Suppressor macrophage treated with lipopolysaccharide for 4 hours (primary cell): ENCODE results near the gene GLRX3.

ENCODE experiments used
- DNase-seq: peaks from one replicate; pipeline ENCODE4 v3.0.0-alpha.2; 2020

GLRX3 gene

DNA sequence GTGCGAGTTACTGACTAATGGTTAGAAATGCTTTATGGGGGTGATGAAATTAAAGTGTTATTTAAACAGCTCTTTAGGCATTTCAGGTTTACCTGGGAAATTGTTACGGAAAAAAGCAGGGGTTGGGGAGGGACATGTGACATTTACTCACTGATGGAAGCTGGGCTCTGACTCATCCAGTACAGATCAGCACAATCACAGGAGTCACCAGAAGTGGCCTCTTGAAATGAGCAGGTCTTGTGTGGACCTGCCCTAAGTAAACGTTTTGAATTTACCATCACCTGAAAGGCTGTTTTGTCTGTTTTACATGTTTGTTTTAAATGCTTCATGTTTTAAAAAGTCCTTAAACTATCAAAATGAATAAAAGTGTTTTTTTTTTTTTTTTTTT, 2.3 kb downstream of the GLRX3 start:
- peak; percentile 58 for DNase-seq

DNA sequence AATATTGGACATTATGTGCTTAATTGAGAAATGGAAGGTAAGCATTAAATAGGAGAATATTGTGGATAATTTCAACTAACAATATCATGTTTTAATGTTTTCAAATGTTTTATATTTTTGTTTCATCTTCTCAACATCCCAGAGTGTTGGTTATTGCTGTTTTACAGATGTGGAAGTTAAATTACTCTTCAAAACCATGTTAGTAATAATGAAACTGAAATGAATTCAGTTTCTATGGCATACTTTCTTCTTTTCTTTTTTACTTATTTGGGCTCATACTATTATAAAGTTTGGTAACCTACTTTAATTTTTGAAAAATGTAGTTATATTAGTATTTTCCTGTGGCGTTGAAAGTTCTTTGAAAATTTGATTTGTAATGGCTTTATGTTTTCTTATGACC, 4.2 kb downstream of the GLRX3 start:
- peak; percentile 53 for DNase-seq

- DNase-seq = no peak
Measured at GRCh38 chr10:130141038-130141437, 4.8 kb downstream of the GLRX3 start.

DNA sequence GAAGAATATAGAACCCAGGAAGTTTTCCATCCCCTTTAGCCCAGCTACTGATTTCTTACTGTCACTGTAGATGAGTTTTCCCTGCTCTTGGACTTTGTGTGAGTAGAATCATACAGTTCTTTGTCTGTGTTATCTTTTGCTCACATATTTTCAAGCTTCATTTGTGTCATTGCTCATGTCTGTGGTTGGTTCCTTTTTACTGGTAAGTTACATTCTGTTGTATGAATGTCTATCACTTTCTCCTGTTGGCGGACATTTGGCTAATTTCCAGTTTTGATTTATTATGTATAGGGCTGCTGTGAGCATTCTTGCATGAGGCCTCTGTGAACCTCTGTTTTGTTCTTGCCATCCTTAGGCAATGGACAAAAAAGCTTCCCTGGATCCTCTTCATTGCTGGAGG, 5.3 kb downstream of the GLRX3 start:
- peak; percentile 15 for DNase-seq

GRCh38 chr10:130141878-130142277, 5.7 kb downstream of the GLRX3 start:
- no peak for DNase-seq

GRCh38 chr10:130146042-130146441, 9.9 kb downstream of the GLRX3 start:
- DNase-seq = no peak

DNA sequence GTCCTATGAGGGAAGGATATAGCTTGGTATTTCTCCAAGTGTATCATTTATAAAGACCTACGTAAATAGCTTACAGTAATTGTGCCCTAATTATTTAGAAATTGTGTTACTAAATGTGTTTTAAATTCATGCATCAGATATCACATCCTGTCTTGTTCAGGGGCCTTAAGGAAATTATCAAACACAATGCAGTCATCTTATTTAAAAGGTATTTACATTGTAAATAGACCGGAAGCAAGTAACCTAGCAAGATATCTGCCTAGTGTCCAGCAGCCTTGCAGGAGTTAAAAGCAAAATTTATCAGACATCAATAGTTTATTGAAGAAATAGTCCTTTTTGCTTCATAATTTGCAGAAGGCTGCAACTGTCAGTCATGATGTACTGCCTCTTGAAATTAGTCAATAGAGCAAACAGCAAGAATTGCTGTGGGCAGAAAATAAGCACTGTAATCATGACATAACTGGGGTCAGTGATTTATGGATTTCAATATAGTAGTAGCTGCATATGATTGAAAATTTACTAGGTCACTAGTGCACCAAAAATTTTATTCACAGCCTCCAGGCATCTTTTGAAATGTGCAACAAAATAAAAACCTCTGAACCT, 23.1 kb downstream of the GLRX3 start:
- DNase-seq = no peak

DNA sequence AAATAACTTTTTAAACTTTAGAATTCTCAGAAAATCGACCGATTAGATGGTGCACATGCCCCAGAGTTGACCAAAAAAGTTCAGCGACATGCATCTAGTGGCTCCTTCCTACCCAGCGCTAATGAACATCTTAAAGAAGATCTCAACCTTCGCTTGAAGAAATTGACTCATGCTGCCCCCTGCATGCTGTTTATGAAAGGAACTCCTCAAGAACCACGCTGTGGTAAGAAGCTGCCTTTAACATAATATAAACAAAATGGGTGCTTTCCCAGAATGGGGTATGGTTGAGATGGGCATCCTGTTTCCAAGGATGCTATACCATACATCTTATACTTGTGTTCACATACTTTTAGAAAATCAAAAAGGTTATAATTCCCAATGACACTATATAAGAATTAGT, 24.6 kb downstream of the GLRX3 start:
- DNase-seq = no peak

DNA sequence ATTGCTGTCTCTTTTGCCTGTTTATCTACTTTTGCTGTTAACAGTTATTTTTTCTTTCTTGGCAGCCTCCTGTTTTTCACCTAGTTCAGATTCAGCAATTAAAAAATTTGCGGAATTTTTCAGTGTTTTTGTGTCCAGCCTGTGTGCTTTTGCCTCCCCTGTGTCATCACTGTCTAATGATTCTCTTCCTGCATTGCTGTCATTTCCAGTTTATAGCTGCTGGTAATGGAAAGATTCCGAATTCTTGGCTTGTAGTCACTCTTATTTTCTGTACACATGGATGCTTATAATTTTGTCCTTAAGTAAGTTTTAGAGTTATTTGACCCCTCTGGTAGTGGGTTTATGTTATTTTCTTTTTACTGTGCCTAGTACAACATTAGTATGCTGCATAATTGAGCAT, 25.1 kb downstream of the GLRX3 start:
- DNase-seq = no peak

DNA sequence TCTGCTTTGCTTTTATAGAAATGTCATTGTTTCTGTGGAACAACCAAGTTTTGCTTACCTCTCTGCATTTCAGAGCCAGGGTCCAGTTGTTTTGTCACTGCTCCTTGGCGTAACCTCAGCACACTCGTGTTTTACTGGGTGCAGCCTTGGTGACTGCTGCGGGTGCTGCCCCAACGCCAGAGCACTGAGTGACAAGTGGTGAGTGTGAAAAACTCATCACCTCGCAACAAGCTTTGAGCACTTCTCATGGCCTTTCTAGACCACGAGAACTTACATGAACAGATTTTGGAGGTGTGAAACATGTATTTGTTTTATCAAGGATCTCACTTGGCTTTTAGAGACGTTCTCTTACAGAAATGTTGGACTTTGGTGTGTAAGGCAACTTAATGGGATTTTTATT, 31.0 kb downstream of the GLRX3 start:
- DNase-seq = no peak

DNA sequence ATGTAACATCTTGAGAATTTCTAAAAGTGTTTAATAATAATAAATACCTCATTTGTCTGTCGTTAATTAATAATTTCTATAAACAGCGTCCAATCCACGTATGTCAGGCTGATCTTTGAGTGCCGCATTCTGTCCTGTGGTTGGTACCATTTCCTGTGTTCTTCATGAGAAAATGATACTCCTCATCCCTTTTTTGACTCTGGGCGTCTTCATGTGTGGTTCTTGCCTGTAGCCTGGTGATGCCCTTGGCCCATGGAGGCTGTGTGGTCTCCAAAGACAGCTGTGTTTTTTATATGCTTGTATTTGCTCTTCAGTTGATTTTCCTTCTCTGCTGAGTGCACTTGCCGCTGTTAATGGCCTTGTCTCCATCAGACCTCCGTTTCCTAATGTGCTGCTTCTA, 31.5 kb downstream of the GLRX3 start:
- no peak for DNase-seq

GRCh38 chr10:130169136-130169859, 33.1 kb downstream of the GLRX3 start:
- DNase-seq = no peak

DNA sequence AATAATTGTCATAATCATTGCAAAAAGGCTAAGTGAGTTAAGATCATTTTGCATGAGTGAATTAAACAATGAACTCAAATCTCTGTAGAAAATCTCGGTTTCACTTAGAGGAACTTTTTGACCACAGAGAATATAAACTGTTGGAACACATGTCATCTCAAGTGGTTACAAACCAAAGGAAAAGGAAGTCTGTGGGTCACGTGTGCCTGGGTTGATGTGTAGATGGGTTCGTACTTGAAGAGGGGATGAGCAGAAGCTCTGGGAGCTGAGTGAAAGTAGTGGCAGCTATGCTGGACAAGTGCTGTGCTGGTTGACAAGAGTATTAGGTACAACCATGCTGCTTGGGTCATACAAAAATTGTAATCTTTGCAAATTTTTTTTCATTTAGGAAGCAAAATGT, 35.0 kb downstream of the GLRX3 start:
- DNase-seq = peak; percentile 14

DNA sequence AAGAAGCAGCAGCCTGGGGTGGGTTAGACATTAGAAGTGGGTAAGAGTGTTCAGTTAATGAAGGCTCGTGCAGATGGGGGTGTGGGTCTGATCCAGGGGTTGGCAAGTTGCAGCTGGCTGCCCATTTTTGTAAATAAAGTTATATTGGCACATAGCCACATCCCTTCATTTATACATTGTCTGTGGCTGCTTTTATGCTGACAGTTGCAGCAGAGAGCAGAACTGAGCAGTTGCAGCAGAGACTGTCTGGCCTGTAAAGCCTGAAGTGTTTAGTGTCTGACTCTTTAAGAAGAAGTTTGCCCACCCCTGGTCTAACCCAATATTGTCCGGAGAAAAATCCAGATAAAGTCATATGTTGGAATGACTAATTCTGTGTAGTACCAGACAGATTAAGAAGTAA, 38.1 kb downstream of the GLRX3 start:
- DNase-seq = no peak

GRCh38 chr10:130175074-130175473, 38.9 kb downstream of the GLRX3 start:
- no peak for DNase-seq

DNA sequence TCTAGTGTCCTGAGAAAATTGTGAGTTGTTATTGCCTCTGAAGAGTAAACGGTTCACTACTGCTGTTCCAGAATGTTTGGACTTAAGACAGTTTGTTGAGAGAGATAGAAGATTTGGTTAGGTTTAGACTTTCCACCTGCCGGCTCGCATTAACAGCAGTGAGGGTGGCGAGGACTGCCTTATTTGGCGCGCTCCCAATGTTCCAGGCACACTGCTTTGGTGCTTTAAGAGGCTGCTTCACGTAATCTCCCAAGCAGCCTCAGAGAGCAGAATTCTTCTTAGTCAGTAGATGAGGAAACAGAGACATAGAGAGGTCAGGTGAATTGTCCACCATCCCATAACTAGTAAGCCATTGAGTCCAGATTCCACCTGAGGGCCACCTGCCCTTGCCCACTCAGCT, 41.1 kb downstream of the GLRX3 start:
- no peak for DNase-seq

GRCh38 chr10:130179640-130180039, 43.4 kb downstream of the GLRX3 start:
- DNase-seq = peak; percentile 32

GRCh38 chr10:130180416-130180815, 44.2 kb downstream of the GLRX3 start:
- DNase-seq = no peak

- DNase-seq = no peak
Measured at GRCh38 chr10:130181858-130182257, 45.7 kb downstream of the GLRX3 start.

DNA sequence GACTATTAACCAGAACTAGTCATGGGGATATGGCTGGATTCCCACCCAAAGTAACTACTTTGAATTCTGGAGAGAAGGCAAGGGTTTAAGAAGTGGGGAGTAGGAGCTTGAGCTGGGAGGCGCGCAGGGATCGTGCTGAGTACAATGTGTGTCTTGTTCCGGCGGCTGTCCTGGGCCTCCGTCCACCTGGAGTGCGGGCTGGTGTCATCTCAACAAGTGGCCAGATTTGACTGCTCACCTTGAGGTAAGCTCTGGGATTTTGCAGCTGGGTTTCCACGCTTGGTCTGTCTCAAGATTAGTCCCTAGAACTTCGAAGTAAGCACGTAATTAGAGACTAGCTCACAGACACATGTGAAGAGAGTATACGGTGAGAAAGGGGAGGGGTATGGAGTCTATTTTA, 49.4 kb downstream of the GLRX3 start:
- no peak for DNase-seq

DNA sequence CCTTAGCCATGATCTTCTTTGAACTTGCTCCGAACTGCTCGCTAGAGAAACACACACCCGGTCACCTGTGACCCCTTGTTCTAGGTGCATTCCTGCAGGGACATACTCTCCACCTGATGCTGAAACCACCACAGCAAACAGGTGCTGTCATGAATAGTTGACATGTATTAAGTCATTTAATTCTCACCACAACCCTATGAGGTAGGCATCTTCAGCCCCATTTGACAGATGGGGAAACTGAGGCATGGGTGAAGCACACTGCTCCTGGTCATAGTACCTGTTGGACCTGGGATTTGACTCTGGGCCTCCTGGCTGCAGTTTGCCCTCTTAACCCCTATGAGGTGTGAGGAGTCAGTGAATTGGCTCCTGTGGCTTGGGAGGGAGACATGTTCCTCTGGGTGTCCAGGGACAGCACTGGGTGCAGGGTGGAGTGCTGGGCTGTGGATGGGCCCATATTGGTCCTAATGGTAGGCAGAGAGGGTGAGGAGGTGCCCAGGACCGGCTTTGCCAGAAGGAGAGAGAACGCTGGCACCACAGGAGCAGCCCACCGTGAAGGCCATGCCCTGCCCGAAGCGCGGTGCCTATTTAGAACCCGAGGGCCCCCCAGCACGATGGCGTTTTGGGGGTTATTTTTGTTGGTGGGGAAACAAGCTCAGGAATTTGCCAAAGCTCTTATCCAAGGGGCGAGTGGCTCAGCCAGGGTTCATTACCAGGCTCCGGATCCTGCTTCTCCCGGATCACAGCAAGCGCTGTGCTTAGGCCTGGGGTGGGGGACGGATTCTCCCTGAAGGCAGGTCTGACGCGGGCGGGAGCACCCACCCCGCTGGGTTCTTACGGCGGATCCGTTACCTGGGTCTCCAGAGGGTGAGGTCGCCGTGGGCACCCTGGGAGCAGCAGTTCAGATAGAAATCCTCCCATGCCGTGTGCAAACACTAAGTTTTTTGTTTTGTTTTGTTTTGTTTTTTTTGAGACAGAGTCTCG, 52.3 kb downstream of the GLRX3 start:
- no peak for DNase-seq

DNA sequence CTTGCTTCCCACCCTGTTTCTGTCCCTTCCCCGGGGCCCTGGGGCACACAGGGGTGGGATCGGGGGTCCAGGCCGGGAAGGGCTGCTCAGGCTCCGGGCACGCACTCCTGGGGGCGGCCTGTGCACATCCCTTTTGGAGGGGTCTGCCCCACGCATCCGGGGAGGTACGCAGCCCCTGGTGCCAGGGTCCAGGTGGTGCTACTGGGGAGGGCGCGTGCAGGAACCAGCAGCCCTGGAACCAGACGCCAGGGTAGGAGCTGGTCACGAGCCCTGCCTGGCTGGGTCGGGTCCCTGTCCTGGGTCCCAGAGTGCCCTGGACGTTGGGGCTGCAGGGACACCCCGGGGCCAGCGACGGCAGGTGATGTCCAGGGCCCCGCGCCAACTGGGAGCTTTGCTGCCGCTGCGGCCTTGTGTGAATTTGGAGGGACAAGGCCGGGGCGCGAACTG, 53.4 kb downstream of the GLRX3 start:
- no peak for DNase-seq

DNA sequence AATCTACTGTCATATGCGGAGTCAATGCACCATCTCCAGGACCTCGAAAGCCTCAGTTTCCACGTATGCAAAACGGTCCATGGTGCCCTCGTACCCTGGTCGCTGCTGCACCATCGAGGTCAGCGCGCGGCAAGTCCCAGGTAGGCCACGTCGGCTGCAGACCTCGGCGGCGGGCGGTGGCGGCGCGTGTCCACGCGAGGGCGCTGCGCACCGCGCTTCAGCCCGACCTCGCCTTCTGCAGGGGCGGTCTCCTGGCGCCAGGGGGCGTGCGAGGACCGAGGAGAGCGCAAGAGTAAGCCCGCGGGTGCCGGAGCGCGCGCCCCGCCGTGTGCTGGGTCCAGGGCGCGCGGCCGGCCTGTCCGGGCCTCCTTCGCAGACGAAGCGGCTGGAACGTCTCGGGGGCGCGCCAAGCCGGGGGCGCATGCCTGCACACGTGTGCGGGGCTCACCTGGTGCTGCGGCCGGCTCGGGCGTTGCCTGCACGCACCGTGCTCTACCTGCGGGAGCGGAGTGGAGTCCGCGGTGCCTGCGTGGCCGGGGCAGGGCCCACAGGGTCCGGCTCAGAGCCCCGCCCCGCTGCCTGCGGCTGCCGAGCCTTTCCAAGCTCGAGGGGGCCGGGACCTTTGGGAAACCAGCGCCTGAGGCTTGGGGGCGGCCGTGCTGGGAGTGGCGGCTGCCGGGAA, 54.0 kb downstream of the GLRX3 start:
- peak; percentile 91 for DNase-seq
